Uterus (tissue), 4 donors: ENCODE data around the gene C2CD2L. TPM values are rescaled to one million over a fixed set of nuclear protein-coding genes. Genes with fewer than 3 reads are reported as not detected.
A peak's percentile ranks its signal among the peaks of the same experiment; 100 is the strongest.
"Not testable (repeated sequence)": the region's sequence is repeated elsewhere in the genome, so short reads cannot be mapped to it uniquely, and the experiment has no call there.

Experiments
- DNase-seq, 2 donors: peaks; one replicate each; pipeline ENCODE4 v3.0.0-alpha.2; 2019 to 2020
- H3K27ac ChIP-seq, 2 donors: fragments of 200-600 bp; sonication (generic); 1 replicate in 1 of 2; 2 replicates in 1 of 2; pipeline ENCODE4 v1.5.1; 2016 to 2018
- H3K27me3 ChIP-seq, 2 donors: fragments of 200-600 bp; sonication (generic); one replicate each; pipeline ENCODE4 v1.5.1; 2018 to 2019; ENCODE audit warnings: control low read depth in 1 of 2
- H3K36me3 ChIP-seq, 2 donors: fragments of 200-600 bp; sonication (generic); one replicate each; pipeline ENCODE4 v1.5.1; 2019; ENCODE audit warnings: control low read depth in 1 of 2
- H3K4me1 ChIP-seq, 2 donors: fragments of 200-600 bp; sonication (generic); one replicate each; pipeline ENCODE4 v1.5.1; 2018 to 2019; ENCODE audit warnings: control low read depth in 1 of 2
- H3K4me3 ChIP-seq, 2 donors: fragments of 200-600 bp; sonication (generic); 1 replicate in 1 of 2; 2 replicates in 1 of 2; pipeline ENCODE4 v1.5.1; 2018 to 2019; ENCODE audit warnings: mild to moderate bottlenecking in 1 of 2
- H3K9me3 ChIP-seq, 2 donors: fragments of 200-600 bp; sonication (generic); one replicate each; pipeline ENCODE4 v1.5.1; 2019; ENCODE audit warnings: control low read depth in 1 of 2
- CTCF ChIP-seq, 4 experiments: fragments of 200-600 bp in 2 of 4; fragments of 450-650 bp in 2 of 4; sonication (generic) in 2 of 4; IDR thresholded peaks; one replicate each; pipeline ENCODE4 v1.5.1; 2016 to 2019; ENCODE audit warnings: antibody characterized with exemption in 4 of 4, mild to moderate bottlenecking in 2 of 4, moderate library complexity in 1 of 4
- POLR2A ChIP-seq, 2 donors: fragments of 450-650 bp; IDR thresholded peaks; one replicate each; pipeline ENCODE4 v1.6.1; 2016; ENCODE audit warnings: antibody characterized with exemption in 2 of 2, mild to moderate bottlenecking in 1 of 2, moderate library complexity in 1 of 2
- intact Hi-C: fragments of 100-400 bp; cut with DNase I; formaldehyde crosslinking; loops from one replicate; pipeline ENCODE4 v1.15.1; 2023; ENCODE audit warnings: low total_unique reads
- total RNA-seq, 4 donors: library from RNA; depleted of rRNA in 3 of 4; stranded (reverse); fragments of >200 nt in 3 of 4; gene quantifications; one replicate each; pipeline versions ENCODE4 v1.1.0 to v1.2.4, GENCODE V29; 2014 to 2023
- donor health status: DM: yes; HTN: yes; CAD: no.

The C2CD2L gene
- 10 to 100 TPM in 1 of 4 donors, 1 to 10 TPM in 3; 1.8 to 14.3 (median 2.7) TPM for total RNA-seq

GRCh38 chr11:119106564-119107537 lies at the start of gene C2CD2L:
C2CD2L (plus strand) TSS chr11:119107344; CDS start chr11:119107742, 398 bp downstream.
- no peaks in the 10 kb centered on the region for H3K9me3 ChIP-seq
- DNase-seq: peak; percentile 88 to 92
- H3K4me1 ChIP-seq: peaks cover 0 to 4% of the 10 kb centered on the region in 2 donors
- H3K36me3 ChIP-seq: no peaks in the 10 kb centered on the region
- peak within 1 kb of the TSS; percentile 80 to 85 for H3K27ac ChIP-seq
- peak within 1 kb of the TSS; percentile 47 to 96 for H3K4me3 ChIP-seq
- intact Hi-C loops: no loop called here
- peak; percentile 10 to 48 for TF ChIP-seq POLR2A (IDR thresholded peaks at IDR 0.05)
- TF ChIP-seq CTCF (IDR thresholded peaks at IDR 0.05): peak in 1 of 4 experiments; percentile 5
- H3K27me3 ChIP-seq: no peaks in the 10 kb centered on the region

GRCh38 chr11:119059128-119059527 lies 48.0 kb upstream of the C2CD2L start:
- H3K27me3 ChIP-seq, H3K4me3 ChIP-seq, H3K27ac ChIP-seq, H3K36me3 ChIP-seq, intact Hi-C loops, H3K9me3 ChIP-seq, DNase-seq: not testable (repeated sequence)
- peaks cover 4 to 18% of the 10 kb centered on the region in 2 donors for H3K4me1 ChIP-seq

GRCh38 chr11:119061256-119061655 lies 45.9 kb upstream of the C2CD2L start:
- H3K4me3 ChIP-seq: no peak overlapping the region
- no peaks in the 10 kb centered on the region for H3K9me3 ChIP-seq
- H3K4me1 ChIP-seq: peaks cover 0 to 7% of the 10 kb centered on the region in 2 donors
- intact Hi-C loops: no loop called here
- H3K36me3 ChIP-seq: no peaks in the 10 kb centered on the region
- H3K27ac ChIP-seq: no peak overlapping the region
- no peak for DNase-seq
- TF ChIP-seq POLR2A (IDR thresholded peaks at IDR 0.05): no peak
- no peak for TF ChIP-seq CTCF (IDR thresholded peaks at IDR 0.05)
- H3K27me3 ChIP-seq: no peaks in the 10 kb centered on the region

GRCh38 chr11:119062779-119063178 lies 44.4 kb upstream of the C2CD2L start:
- intact Hi-C loops: no loop called here
- H3K36me3 ChIP-seq: no peaks in the 10 kb centered on the region
- no peak for TF ChIP-seq CTCF (IDR thresholded peaks at IDR 0.05)
- no peak overlapping the region for H3K27ac ChIP-seq
- peak in 1 of 2 donors; percentile 42 for DNase-seq
- H3K9me3 ChIP-seq: no peaks in the 10 kb centered on the region
- no peaks in the 10 kb centered on the region for H3K27me3 ChIP-seq
- no peak overlapping the region for H3K4me3 ChIP-seq
- H3K4me1 ChIP-seq: peaks cover 0 to 5% of the 10 kb centered on the region in 2 donors

GRCh38 chr11:119065369-119065768 lies 41.8 kb upstream of the C2CD2L start:
- H3K4me1 ChIP-seq: no peaks in the 10 kb centered on the region
- no peak overlapping the region for H3K4me3 ChIP-seq
- H3K9me3 ChIP-seq: no peaks in the 10 kb centered on the region
- H3K27ac ChIP-seq: no peak overlapping the region
- no peaks in the 10 kb centered on the region for H3K27me3 ChIP-seq
- intact Hi-C loops: no loop called here
- no peaks in the 10 kb centered on the region for H3K36me3 ChIP-seq
- TF ChIP-seq POLR2A (IDR thresholded peaks at IDR 0.05): no peak
- TF ChIP-seq CTCF (IDR thresholded peaks at IDR 0.05): peak in 1 of 4 experiments; percentile 12
- DNase-seq: no peak
